GM19397 (cell line): ENCODE measurements around the gene FA2H.
"Not testable (repeated sequence)": the region's sequence is repeated elsewhere in the genome, so short reads cannot be mapped to it uniquely, and the experiment has no call there.

ENCODE experiments used
- ATAC-seq: cut with Tn5 transposase; IDR thresholded peaks from one replicate; pipeline ENCODE4 v1.9.1; 2021; ENCODE audit warnings: mild to moderate bottlenecking, moderate library complexity; ENCODE audit not compliant: unreplicated experiment

Gene FA2H, protein sequence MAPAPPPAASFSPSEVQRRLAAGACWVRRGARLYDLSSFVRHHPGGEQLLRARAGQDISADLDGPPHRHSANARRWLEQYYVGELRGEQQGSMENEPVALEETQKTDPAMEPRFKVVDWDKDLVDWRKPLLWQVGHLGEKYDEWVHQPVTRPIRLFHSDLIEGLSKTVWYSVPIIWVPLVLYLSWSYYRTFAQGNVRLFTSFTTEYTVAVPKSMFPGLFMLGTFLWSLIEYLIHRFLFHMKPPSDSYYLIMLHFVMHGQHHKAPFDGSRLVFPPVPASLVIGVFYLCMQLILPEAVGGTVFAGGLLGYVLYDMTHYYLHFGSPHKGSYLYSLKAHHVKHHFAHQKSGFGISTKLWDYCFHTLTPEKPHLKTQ

DNA sequence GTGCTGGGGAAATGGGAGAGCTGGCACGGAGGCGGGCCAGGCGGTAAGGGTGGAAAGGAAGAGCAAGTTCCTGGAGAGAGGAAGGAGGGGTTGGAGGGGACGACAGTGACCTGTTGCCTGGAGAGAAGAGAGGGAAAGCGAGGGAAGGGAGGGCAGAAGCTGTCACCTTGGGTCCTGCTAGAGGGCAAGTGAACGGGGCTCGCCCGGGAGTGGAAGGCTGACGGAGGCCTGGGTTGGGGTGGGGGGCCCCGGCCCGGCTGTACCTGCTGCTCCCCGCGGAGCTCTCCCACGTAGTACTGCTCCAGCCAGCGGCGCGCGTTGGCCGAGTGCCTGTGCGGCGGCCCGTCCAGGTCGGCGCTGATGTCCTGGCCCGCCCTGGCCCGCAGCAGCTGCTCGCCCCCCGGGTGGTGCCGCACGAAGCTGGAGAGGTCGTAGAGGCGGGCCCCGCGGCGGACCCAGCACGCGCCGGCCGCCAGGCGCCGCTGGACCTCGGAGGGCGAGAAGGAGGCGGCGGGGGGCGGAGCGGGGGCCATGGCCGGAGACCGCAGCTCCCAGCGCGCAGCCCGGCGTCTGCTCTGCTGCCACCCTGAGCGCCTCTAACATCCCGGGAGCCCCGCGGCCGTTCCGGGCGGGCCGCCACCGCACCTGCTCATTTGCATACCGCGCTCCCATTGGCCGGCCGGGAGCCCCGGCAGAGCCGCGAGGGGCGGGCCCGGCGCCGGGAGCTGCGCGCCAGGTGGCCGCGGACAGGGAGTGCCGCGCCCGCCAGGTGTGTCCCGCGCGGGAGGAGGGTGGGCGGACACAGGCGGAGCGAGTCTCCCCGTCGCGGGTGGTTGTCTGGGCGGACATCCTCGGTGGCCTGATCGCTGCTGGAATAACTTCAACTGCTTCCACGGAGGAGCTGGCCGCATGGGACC, at the start of gene FA2H:
Gene FA2H, minus strand, starts transcription at position 598 of the 917 bp plus-strand sequence. Its CDS starts 65 bp downstream, at position 533.
- peak; percentile 88 for ATAC-seq

DNA sequence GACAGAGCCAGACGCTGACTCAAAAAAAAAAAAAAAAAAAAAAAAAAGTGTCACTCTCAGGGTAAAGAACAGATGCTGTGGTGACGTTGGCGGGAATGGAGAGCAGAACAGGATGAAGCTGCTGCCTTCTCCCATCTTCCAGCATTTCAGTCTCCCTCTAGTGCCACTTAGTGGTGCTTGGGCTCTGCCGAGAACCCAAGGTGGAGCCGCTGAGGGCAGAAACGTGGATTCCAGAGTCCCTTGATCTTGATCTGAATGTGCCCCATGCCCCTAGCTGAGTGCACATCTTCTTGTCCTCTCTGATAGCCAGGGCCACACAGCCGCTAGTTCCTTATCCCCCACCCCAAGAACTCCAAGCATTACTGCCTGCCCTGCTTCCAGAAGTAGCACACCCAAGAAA, 43.2 kb upstream of the FA2H start:
- ATAC-seq, result no peak

DNA sequence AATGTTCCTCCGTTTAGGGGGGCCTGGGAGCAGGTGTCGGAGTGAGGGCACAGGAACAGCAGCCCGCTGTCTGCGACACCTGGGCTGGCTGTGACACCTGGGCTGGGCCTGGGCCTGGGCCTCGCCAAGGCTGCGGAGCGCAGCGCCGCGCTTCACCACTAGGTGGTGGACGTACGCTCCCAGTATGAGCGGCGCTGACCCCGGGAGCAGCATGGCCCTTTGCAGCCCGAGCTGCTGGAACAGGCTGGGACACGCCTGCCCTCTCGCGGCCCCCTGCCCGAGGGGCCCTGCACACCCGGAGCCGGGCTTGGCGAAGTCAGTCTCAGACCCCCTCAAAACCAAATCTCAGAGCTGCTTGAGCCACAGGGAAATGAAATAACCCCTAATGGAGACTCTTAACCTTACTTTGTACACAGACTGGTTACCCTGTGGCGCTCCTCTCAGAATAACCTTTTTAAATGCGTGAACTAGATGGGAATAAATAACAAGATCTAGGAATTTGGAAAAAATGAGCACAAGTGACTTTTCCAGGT, 38.6 kb upstream of the FA2H start:
- ATAC-seq, result peak; percentile 99

DNA sequence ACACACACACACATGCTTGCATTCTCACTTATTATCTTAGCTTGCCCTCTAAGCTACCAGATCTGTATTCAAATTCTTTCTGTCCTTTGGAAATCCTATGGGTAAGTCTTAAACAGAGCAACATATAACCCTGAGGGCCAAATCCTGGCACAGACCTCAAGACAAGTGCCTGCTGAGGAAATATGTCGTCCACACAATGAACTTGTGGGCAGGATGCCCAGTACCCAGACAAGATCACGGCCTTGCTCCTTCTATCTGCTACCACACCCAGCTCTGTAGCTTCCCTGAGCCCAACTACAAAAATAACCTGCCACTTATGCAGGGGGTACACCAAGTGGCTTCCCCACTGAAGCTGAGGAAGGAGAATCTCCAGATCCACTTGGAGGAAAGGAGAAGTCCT, 37.3 kb upstream of the FA2H start:
- ATAC-seq, result no peak

DNA sequence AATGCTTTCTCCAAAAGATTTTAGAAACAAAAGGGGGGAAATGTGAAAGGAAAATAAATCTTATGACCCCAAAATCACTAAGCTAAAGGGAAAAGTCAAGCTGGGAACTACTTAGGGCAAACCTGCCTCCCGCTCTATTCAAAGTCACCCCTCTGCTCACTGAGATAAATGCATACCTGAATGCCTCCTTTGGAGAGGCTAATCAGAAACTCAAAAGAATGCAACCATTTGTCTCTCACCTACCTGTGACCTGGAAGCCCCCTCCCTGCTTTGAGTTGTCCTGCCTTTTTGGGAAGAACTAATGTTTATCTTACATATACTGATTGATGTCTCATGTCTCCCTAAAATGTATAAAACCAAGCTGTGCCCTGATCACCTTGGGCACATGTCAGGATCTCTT, 36.6 kb upstream of the FA2H start:
- not testable (repeated sequence) for ATAC-seq

DNA sequence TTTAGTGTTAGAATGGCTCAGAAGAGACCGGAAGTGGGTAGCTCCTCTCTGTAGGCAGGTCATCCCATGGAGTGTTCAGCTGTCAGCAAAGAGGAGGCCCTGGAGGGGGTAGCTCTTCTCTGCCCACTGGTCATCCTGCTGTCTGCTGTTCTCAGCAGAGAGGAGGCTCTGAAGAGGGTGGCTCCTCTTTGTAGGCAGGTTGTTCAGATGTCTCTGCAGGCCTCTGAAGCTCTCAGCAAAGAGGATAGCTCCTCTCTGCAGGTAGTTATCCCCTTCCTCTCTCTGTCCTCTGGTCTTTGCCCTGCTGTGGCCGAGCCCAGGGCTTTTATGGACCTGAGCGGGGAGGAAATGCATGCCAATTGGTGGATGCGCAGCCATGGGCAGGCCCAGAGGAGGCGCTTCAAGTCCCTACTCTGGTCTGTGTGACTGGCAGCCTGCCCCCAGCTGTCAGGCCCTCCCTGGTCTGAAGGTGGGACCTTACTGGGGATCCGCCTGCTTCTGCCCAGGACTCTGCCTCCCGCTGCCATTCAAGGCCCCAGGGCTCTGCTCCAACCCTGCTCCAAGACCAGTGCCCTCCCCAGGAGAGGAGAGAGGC, 32.5 kb upstream of the FA2H start:
- ATAC-seq, result no peak

DNA sequence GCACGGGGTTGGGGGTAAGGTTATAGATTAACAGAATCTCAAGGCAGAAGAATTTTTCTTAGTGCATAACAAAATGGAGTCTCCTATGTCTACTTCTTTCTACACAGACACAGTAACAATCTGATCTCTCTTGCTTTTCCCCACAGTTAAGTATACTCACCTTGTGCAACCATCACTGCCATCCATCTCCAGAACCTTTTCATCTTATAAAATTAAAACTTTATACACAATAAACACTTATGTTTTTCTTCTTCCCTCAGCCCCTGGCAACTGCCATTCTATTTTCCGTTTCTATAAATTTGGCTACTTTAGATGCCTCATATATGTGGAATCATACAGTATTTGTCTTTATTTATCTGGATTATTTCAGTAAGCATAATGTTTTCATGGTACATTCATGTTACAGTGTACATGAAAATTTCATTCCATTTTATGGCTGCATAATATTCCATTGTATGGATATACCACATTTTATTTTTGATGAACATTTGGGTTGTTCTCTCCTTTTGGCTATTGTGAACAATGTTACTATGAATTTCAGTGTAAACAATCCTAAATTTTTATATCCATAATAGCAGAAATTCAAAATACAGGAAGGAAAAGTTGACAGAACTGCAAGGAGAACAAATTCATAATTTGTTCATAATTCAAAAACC, 25.7 kb upstream of the FA2H start:
- ATAC-seq, result no peak

DNA sequence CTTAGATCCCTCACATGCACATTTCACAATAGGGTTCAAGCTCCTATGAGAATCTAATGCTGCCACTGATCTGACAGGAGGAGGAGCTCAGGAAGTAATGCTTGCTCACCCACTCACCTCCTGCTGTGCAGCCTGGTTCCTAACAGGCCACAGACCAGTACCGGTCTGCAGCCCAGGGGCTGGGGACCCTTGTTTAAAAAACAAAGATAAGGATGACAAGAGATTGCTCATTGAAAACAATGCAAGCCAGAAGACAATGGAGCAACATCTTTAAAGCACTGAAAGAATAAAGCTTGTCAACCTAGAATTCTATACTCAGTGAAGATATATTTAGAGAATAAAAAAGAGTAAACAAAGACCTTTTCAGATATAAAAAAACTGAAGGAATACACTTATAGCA, 22.8 kb upstream of the FA2H start:
- ATAC-seq, result no peak

DNA sequence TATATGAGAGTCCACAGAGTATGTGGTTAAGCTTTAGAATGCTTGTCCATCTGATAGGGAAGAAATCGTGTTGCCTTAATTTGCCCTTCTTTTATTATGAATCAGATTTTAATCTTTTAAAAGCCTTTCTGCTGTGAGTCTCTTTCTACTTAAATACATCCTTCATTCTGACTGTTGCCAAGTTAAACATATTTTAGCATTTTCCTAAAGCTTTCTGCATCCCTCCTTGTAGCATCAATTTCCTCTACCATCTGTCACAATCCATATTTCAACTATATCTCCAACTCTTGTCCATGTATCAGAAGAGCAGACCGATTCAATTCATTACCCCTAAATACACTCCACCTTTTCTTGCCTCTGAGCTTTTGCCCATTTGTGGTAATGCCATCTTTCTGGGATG, 20.5 kb upstream of the FA2H start:
- no peak for ATAC-seq

DNA sequence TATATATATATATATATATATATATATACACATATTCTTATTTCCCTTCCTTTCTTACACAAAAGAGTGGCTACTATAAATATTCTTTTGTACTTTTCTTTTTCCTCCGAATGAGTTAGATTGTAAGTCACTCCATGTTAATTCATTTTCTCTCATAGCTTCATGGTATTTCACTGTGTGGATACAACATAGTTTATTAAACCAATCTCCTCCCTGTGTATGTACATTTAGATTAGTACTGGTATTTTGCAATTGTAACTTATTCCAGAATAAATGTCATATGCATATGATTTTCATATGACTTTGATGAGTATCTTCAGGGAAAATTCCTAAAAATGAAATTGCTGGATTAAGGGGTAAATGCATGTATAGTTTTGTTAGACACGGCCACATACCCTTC, 20.0 kb upstream of the FA2H start:
- no peak for ATAC-seq

DNA sequence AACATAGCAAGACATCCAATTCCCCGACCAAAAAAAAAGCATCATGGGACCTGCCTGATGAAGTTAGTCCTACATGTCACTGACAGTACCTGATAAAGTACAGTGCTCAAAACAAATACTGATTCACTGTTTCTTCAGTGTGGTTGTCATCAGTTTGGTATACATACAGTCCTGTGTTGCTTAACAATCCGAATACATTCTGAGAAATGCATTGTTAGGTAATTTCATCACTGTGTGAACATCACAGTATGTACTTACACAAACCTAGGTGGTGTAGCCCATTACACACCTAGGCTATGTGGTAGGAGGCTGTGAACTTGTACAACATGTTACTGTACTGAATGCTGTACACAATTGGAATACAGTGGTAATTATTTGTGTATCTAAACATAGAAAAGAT, 19.0 kb upstream of the FA2H start:
- ATAC-seq, result no peak

DNA sequence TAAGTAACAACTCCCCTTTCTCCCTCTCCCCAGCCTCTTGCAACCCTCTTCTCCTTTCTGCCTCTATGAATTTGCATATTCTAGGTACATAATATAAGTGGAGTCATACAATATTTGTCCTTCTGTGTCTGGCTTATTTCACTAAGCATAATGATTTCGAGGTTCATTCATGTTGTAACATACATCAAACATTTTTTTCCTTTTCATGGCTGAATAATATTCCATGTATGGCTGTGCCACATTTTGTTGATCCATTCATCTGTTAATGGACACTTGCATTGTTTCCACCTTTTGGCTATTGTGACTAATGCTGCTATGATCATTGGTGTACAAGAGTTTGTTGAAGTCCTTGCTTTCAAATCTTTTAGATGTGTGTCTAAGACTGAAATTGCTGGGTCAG, 17.6 kb upstream of the FA2H start:
- ATAC-seq, result no peak

DNA sequence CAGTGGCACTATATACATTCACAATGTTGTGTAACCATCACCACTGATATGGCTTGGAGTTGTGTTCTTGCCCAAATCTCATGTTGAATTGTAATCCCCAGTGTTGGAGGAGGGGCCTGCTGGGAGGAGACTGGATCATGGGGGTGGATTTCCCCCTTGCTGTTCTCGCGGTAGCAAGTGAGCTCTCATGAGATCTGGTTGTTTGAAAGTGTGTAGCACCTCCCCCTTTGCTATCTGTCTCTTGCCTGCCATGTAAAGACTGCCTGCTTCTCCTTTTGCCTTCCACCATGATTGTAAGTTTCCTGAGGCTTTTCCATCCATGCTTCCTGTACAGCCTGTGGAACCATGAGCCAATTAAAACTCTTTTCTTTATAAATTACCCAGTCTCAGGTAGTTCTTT, 17.1 kb upstream of the FA2H start:
- not testable (repeated sequence) for ATAC-seq

DNA sequence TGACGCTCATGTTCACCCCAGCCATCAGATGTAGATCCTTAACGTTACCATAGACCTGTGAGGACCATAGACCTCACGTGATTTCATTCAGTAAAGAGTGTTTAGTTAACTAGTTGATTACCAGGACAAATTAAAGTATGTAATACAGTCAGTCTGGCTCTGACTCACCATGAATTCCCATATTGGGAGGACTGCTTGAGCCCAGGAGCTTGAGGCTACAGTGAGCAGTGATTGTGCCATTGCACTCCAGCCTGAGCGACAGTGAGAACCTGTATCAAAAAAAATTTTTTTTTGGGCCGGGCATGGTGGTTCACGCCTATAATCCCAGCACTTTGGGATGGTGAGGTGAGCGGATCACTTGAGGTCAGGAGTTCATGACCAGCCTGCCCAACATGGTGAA, 13.5 kb upstream of the FA2H start:
- no peak for ATAC-seq

DNA sequence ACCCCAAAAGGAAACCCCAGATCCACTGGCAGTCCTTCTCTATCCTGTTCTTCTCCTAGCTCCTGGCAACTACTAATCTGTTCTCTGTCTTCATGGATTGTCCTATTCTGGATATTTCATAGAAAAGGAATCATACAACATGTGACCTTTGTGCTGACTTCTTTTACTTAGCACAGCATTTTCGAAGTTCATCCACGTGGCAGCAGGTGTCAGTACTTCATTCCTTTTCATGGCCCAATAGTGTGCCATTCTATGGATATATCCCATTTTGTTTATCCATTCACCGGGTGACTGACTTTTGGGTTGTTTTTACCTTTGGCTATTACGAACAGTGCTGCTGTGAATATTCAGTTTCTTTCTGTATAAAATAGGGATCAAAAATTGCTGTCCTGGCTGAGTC, 10.4 kb upstream of the FA2H start:
- ATAC-seq, result no peak

DNA sequence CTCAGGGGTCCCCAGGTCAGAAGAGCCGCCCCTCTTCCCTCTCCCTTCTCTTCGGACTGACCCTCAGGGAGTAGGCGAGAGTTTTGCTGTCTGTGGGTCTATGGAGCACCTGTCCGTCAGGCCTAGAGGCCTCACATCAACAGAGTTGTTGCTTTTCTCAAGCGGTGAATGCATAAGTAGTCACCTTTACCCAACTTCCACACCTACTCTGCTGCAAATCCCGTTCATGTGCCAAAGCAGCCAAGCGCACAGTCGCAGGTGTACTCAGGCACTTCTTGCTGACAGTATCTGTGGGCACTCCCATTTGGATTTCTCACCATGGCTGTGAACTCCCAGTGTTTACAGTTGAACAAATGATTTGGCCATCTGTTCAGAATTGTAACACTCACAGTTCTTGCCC, 4.0 kb upstream of the FA2H start:
- ATAC-seq, result no peak

DNA sequence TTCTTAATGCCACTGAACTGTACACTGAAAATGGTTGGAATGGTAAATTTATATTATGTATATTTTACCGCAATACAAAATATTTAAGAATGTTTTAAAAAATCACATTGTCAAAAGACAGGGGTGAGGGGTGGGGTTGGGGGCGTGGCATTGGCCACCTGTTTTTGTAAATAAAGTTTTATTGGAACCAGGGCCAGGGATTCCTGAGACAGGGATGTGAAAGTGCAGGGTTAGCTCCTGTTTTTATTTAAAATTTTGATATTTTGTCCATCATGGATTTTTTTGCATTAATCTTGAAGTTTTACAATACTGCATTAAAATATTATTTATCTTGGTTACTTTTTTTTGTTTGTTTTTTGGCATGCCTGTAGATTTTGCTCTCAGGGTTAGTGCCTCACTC, 2.3 kb upstream of the FA2H start:
- no peak for ATAC-seq

DNA sequence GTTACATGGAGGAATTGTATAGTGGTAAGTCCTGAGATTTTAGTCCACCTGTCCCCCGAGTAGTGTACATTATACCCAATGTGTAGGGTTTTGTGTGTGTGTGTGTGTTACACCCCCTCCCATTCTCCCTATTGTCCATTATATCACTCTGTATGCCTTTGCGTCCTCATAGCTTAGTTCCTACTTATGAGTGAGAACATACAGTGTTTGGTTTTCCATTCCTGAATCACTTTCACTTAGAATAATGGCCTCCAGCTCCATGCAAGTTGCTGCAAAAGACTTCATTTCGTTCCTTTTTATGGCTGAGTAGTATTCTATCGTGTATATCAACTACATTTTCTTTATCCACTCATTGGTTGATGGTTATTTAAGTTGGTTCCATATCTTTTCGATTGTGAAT, 635 bp upstream of the FA2H start:
- no peak for ATAC-seq

DNA sequence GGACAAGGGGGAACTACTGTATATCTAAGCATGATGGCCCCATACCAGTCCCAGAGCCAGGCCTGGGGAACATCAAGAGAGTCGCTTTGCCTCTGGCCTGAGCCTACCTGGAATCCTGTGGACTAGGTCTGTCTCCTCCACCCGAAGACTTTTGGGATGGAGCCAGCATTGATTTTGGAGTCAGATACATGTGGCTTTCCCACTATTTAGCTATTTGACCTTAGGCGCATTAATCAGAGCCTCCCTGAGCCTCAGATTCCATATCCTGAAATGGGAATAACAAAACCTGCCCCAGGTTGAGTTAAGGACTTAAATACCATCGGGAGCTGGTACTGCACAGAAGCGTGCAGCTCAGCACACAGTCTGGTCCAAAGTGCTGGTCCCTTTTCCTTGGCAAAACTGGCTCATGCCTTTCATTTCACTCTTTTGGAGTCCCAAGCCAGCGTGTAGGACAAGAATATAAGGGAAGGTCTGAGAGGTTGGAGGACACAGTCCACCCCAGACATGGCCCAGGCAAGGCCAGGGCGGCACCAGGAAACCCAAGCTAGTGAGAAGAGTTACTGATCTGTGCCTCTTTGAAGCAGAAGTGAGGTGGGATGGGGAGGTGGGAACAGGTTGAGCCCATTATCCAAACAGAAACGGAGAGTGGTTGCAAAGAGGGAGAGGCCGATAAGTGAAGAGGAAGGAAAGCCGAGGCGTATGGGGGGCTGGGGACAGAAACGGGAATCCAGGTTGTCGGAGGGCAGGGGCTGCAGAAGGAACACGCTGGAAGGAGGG, 986 bp downstream of the FA2H start:
- no peak for ATAC-seq

DNA sequence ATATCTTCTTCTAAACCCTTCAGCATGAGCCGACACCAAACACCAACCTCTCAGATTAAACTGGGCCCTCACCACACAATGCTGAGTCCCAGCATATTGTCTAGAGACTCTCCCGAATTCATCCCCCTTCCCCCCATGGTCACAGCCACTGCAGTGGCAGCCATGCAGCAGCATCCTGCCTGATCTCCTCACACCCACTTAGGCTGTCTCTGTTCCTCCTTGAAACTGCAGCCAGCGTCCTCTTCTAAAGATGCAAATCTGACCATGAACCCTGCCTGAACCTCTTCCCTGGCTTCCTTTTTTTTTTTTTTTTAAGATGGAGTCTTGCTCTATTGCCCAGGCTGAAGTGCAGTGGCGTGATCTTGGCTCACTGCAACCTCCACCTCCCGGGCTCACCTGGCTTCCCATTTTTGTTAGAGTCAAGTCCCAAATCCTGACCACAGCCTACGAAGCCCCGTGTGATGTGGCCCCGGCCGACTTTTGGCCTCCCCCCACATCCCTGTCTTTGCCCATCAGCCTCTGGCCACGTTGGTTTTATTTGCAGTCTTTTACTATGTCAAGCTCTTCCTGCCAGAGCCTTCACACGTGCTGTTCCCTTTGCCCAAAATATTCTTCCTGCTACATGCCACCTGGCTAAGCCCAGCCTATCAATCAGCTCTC, 2.8 kb downstream of the FA2H start:
- ATAC-seq, result peak; percentile 33
